Activated T-cell treated with anti-CD3 and anti-CD28 coated beads, Interleukin-2, amount 50 U/mL, for 4 hours (primary cell): ENCODE measurements around the gene ITGBL1. TPM values are rescaled to one million over a fixed set of nuclear protein-coding genes. Genes with fewer than 3 reads are reported as not detected.
A peak's percentile ranks its signal among the peaks of the same experiment; 100 is the strongest.

ENCODE experiments used
- ATAC-seq, 2 donors: fragments of 200-7000 bp; cut with Tn5 transposase; one replicate each; pipeline ENCODE4 v1.10.0; 2021
- DNase-seq: peaks from one replicate; pipeline ENCODE4 v3.0.0-alpha.2; 2020
- H3K27me3 Mint-ChIP-seq: one replicate; pipeline ENCODE4 v1.8.0; 2021; ENCODE audit warnings: low read depth, mixed read lengths
- H3K36me3 Mint-ChIP-seq: one replicate; pipeline ENCODE4 v1.8.0; 2022; ENCODE audit warnings: mixed read lengths; ENCODE audit not compliant: insufficient read depth
- H3K4me1 Mint-ChIP-seq: one replicate; pipeline ENCODE4 v1.8.0; 2021; ENCODE audit warnings: low read depth, mixed read lengths
- H3K4me3 Mint-ChIP-seq: one replicate; pipeline ENCODE4 v1.8.0; 2021; ENCODE audit warnings: mild to moderate bottlenecking, moderate library complexity, mixed read lengths
- H3K9me3 Mint-ChIP-seq: one replicate; pipeline ENCODE4 v1.8.0; 2021; ENCODE audit warnings: mixed read lengths
- total RNA-seq, 3 donors: library from RNA; stranded (reverse); gene quantifications; one replicate each; pipeline ENCODE4 v1.2.1, GENCODE V29; 2021

The ITGBL1 gene
- under 1 TPM in 1 of 3 donors, not detected in 2; 0.11 TPM for total RNA-seq

- Mint-ChIP-seq H3K36me3 (no peaks in the 10 kb centered on the region), H3K9me3 (no peaks in the 10 kb centered on the region), H3K27me3 (peaks cover 31% of the 10 kb centered on the region), H3K4me1 (peaks cover 3% of the 10 kb centered on the region), H3K4me3 (no peak within 1 kb of the TSS)
- ATAC-seq (no peak), DNase-seq (no peak)
Measured at GRCh38 chr13:101452519-101453485, at the start of gene ITGBL1. Gene ITGBL1, plus strand, starts transcription at chr13:101452675. Its CDS starts 159 bp downstream, at chr13:101452834.

GRCh38 chr13:101406791-101407190 is 45.7 kb upstream of the ITGBL1 start:
- no peaks in the 10 kb centered on the region for H3K4me1 Mint-ChIP-seq
- no peak overlapping the region for H3K4me3 Mint-ChIP-seq
- no peaks in the 10 kb centered on the region for H3K9me3 Mint-ChIP-seq
- ATAC-seq (no peak), DNase-seq (no peak)
- peaks cover 14% of the 10 kb centered on the region for H3K27me3 Mint-ChIP-seq
- H3K36me3 Mint-ChIP-seq: no peaks in the 10 kb centered on the region

- Mint-ChIP-seq H3K9me3 (no peaks in the 10 kb centered on the region), H3K36me3 (no peaks in the 10 kb centered on the region), H3K4me1 (no peaks in the 10 kb centered on the region), H3K27me3 (peaks cover 17% of the 10 kb centered on the region), H3K4me3 (no peak overlapping the region)
- no peak for DNase-seq
- no peak for ATAC-seq
Measured at GRCh38 chr13:101408154-101408553, 44.3 kb upstream of the ITGBL1 start.

- DNase-seq: no peak
Measured at GRCh38 chr13:101408992-101409656, 43.4 kb upstream of the ITGBL1 start.

GRCh38 chr13:101412076-101412475 is 40.4 kb upstream of the ITGBL1 start:
- no peaks in the 10 kb centered on the region for H3K36me3 Mint-ChIP-seq
- H3K27me3 Mint-ChIP-seq: peaks cover 34% of the 10 kb centered on the region
- no peaks in the 10 kb centered on the region for H3K9me3 Mint-ChIP-seq
- H3K4me3 Mint-ChIP-seq: no peak overlapping the region
- no peak for ATAC-seq
- no peaks in the 10 kb centered on the region for H3K4me1 Mint-ChIP-seq
- DNase-seq: no peak

More at GRCh38 chr13:101408992-101409656, 43.4 kb upstream of the ITGBL1 start:
- Mint-ChIP-seq H3K4me3 (no peak overlapping the region), H3K9me3 (no peaks in the 10 kb centered on the region), H3K36me3 (no peaks in the 10 kb centered on the region), H3K27me3 (peaks cover 21% of the 10 kb centered on the region), H3K4me1 (no peaks in the 10 kb centered on the region)
- ATAC-seq: no peak

GRCh38 chr13:101415358-101416174 is 36.9 kb upstream of the ITGBL1 start:
- no peak overlapping the region for H3K4me3 Mint-ChIP-seq
- no peaks in the 10 kb centered on the region for H3K36me3 Mint-ChIP-seq
- no peaks in the 10 kb centered on the region for H3K4me1 Mint-ChIP-seq
- ATAC-seq (peak in 1 of 2 donors; percentile 10), DNase-seq (no peak)
- H3K9me3 Mint-ChIP-seq: no peaks in the 10 kb centered on the region
- H3K27me3 Mint-ChIP-seq: peaks cover 51% of the 10 kb centered on the region

- no peaks in the 10 kb centered on the region for H3K4me1 Mint-ChIP-seq
- no peak for DNase-seq
- H3K27me3 Mint-ChIP-seq: peaks cover 46% of the 10 kb centered on the region
- H3K9me3 Mint-ChIP-seq: no peaks in the 10 kb centered on the region
- peak; percentile 50 to 54 for ATAC-seq
- peak within 1 kb of the TSS; percentile 45 for H3K4me3 Mint-ChIP-seq
- no peaks in the 10 kb centered on the region for H3K36me3 Mint-ChIP-seq
Measured at GRCh38 chr13:101416181-101417042, 36.1 kb upstream of the ITGBL1 start, which contains the start of gene NALCN. Gene NALCN, minus strand, starts transcription at chr13:101416508. Its CDS starts 17,382 bp downstream, at chr13:101399126.

GRCh38 chr13:101417043-101417406 is 35.5 kb upstream of the ITGBL1 start:
- no peaks in the 10 kb centered on the region for H3K4me1 Mint-ChIP-seq
- no peak for DNase-seq
- no peaks in the 10 kb centered on the region for H3K9me3 Mint-ChIP-seq
- no peaks in the 10 kb centered on the region for H3K36me3 Mint-ChIP-seq
- ATAC-seq: no peak
- peaks cover 46% of the 10 kb centered on the region for H3K27me3 Mint-ChIP-seq
- H3K4me3 Mint-ChIP-seq: no peak overlapping the region

GRCh38 chr13:101417501-101417900 is 35.0 kb upstream of the ITGBL1 start:
- no peaks in the 10 kb centered on the region for H3K4me1 Mint-ChIP-seq
- H3K27me3 Mint-ChIP-seq: peaks cover 43% of the 10 kb centered on the region
- H3K9me3 Mint-ChIP-seq: no peaks in the 10 kb centered on the region
- no peak overlapping the region for H3K4me3 Mint-ChIP-seq
- no peaks in the 10 kb centered on the region for H3K36me3 Mint-ChIP-seq
- ATAC-seq (no peak), DNase-seq (no peak)

GRCh38 chr13:101423872-101424271 is 28.6 kb upstream of the ITGBL1 start:
- no peak for ATAC-seq
- no peak for DNase-seq
- no peaks in the 10 kb centered on the region for H3K4me1 Mint-ChIP-seq
- peaks cover 5% of the 10 kb centered on the region for H3K27me3 Mint-ChIP-seq
- H3K36me3 Mint-ChIP-seq: no peaks in the 10 kb centered on the region
- H3K4me3 Mint-ChIP-seq: no peak overlapping the region
- no peaks in the 10 kb centered on the region for H3K9me3 Mint-ChIP-seq

- H3K36me3 Mint-ChIP-seq: no peaks in the 10 kb centered on the region
- H3K4me1 Mint-ChIP-seq: no peaks in the 10 kb centered on the region
- H3K27me3 Mint-ChIP-seq: no peaks in the 10 kb centered on the region
- ATAC-seq: no peak
- no peak overlapping the region for H3K4me3 Mint-ChIP-seq
- H3K9me3 Mint-ChIP-seq: no peaks in the 10 kb centered on the region
- DNase-seq: no peak
Measured at GRCh38 chr13:101424381-101425155, 27.9 kb upstream of the ITGBL1 start.

GRCh38 chr13:101425156-101425471 is 27.4 kb upstream of the ITGBL1 start:
- Mint-ChIP-seq H3K9me3 (no peaks in the 10 kb centered on the region), H3K4me1 (no peaks in the 10 kb centered on the region), H3K4me3 (no peak overlapping the region), H3K27me3 (no peaks in the 10 kb centered on the region), H3K36me3 (no peaks in the 10 kb centered on the region)
- DNase-seq (no peak), ATAC-seq (no peak)

GRCh38 chr13:101425623-101426022 is 26.9 kb upstream of the ITGBL1 start:
- no peaks in the 10 kb centered on the region for H3K4me1 Mint-ChIP-seq
- DNase-seq (no peak), ATAC-seq (no peak)
- no peaks in the 10 kb centered on the region for H3K36me3 Mint-ChIP-seq
- no peak overlapping the region for H3K4me3 Mint-ChIP-seq
- no peaks in the 10 kb centered on the region for H3K27me3 Mint-ChIP-seq
- H3K9me3 Mint-ChIP-seq: no peaks in the 10 kb centered on the region
